ENCODE measurements around the gene CIB1.

DNA sequence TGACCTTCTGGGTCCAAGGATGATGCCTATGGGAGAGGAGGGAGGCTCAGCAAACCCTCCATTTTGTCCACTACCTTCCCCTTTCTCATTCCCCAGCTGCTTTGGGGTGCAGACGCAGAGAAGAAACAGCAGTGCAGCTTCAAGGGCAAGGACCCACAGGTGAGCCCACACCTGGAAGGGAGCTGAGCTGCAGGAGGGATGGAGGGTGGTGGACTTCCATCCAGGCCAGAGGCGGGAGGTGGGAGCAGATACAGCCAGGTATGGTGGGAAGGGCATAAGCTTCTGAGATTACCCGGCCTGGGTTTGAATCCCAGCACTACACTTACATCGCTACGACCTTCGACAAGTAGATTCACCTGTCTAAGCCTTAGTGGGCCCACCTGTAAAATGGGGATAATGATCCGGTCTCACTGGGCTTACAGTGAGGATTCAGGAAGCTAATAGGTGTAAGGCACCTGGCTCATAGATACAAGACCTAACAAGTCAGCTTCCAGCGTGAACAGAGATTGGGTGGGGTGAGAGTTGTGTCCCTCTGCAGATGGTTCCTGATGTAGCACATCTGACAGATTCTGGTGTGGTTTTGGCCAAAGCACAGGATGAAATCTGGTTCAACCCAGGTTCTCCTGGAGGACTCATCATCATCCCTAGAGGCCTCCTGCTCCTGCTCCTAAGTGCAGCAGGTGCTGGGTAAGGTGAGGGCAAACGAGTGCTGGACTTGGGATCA is 15.9 kb downstream of the CIB1 start:
- TF ChIP-seq, protein P1, sequence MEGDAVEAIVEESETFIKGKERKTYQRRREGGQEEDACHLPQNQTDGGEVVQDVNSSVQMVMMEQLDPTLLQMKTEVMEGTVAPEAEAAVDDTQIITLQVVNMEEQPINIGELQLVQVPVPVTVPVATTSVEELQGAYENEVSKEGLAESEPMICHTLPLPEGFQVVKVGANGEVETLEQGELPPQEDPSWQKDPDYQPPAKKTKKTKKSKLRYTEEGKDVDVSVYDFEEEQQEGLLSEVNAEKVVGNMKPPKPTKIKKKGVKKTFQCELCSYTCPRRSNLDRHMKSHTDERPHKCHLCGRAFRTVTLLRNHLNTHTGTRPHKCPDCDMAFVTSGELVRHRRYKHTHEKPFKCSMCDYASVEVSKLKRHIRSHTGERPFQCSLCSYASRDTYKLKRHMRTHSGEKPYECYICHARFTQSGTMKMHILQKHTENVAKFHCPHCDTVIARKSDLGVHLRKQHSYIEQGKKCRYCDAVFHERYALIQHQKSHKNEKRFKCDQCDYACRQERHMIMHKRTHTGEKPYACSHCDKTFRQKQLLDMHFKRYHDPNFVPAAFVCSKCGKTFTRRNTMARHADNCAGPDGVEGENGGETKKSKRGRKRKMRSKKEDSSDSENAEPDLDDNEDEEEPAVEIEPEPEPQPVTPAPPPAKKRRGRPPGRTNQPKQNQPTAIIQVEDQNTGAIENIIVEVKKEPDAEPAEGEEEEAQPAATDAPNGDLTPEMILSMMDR (IDR thresholded peaks at IDR 0.05), result no peak
- TF ChIP-seq, protein P2, sequence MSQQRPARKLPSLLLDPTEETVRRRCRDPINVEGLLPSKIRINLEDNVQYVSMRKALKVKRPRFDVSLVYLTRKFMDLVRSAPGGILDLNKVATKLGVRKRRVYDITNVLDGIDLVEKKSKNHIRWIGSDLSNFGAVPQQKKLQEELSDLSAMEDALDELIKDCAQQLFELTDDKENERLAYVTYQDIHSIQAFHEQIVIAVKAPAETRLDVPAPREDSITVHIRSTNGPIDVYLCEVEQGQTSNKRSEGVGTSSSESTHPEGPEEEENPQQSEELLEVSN (IDR thresholded peaks at IDR 0.05; ENCODE audit: borderline replicate concordance, low read depth), result no peak
- TF ChIP-seq BHLHE40 (IDR thresholded peaks at IDR 0.05; ENCODE audit: low read depth, low read length) (no peak), MYC (IDR thresholded peaks at IDR 0.05; ENCODE audit: borderline replicate concordance, low read length) (no peak), RAD21 (conservative IDR thresholded peaks at IDR 0.05 in 1 of 2, IDR thresholded peaks at IDR 0.05 in 1 of 2) (no peak)
- TF ChIP-seq, protein P3, sequence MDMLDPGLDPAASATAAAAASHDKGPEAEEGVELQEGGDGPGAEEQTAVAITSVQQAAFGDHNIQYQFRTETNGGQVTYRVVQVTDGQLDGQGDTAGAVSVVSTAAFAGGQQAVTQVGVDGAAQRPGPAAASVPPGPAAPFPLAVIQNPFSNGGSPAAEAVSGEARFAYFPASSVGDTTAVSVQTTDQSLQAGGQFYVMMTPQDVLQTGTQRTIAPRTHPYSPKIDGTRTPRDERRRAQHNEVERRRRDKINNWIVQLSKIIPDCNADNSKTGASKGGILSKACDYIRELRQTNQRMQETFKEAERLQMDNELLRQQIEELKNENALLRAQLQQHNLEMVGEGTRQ (IDR thresholded peaks at IDR 0.05), result no peak

All from A549 (cell line).